Pancreas (tissue), 10 donors: Measurements from ENCODE around the gene SNRNP25. TPM values are rescaled to one million over a fixed set of nuclear protein-coding genes. Genes with fewer than 3 reads are reported as not detected.

Experiments
- ATAC-seq, 4 donors: fragments of 200-7000 bp; cut with Tn5 transposase; one replicate each; pipeline versions ENCODE4 v1.8.0 to v1.9.1; 2020; ENCODE audit warnings: mild to moderate bottlenecking in 4 of 4, moderate library complexity in 4 of 4
- DNase-seq, 6 donors: peaks; one replicate each; pipeline ENCODE4 v3.0.0-alpha.2; 2020
- FAIRE-seq: peaks from 2 replicates; lab custom pipeline; 2012; peaks lifted over from hg19 to GRCh38; lab: Jason Lieb, UNC
- H3K27ac ChIP-seq, 4 donors: fragments of 200-600 bp; sonication (generic); 1 replicate in 3 of 4; 2 replicates in 1 of 4; pipeline versions ENCODE4 v1.5.0 to v1.8.0; 2020
- H3K27me3 ChIP-seq, 4 donors: fragments of 200-600 bp; one replicate each; pipeline ENCODE4 v1.8.0; 2021
- H3K36me3 ChIP-seq, 3 donors: fragments of 200-600 bp; sonication (generic) in 1 of 3; one replicate each; pipeline versions ENCODE4 v1.5.0 to v1.8.0; 2020 to 2021
- H3K4me1 ChIP-seq, 3 donors: fragments of 200-600 bp; one replicate each; pipeline ENCODE4 v1.8.0; 2021
- H3K4me3 ChIP-seq, 4 donors: fragments of 200-600 bp; sonication (generic) in 2 of 4; one replicate each; pipeline versions ENCODE4 v1.5.0 to v1.8.0; 2020 to 2021
- H3K9me3 ChIP-seq, 4 donors: fragments of 200-600 bp; one replicate each; pipeline ENCODE4 v1.8.0; 2021
- WGBS, 2 donors: extraction: QIAGEN DNeasy Blood & Tissue Kit; methylation state at CpG; one replicate each; pipeline ENCODE4 v1.1.7; 2013; 5-methylcytosine and 5-hydroxymethylcytosine counted together
- intact Hi-C, 3 donors: fragments of 100-400 bp; cut with DNase I; formaldehyde crosslinking; loops; one replicate each; pipeline versions ENCODE4 v1.11.1 to v1.14.2; 2022
- polyA plus RNA-seq, 2 donors: library from polyadenylated mRNA; stranded (reverse); fragments of 200-250 nt; gene quantifications; one replicate each; pipeline ENCODE4 v1.2.3, GENCODE V29; 2013
- total RNA-seq, 6 donors: library from RNA; stranded (reverse); fragmentation: NEBNext Ultra II Directional in 4 of 6; extraction: Animal tissue kit (Norgen Biotek cat#: 25700) in 4 of 6; gene quantifications; one replicate each; pipeline versions ENCODE4 v1.2.1 to v1.2.4, GENCODE V29; 2021 to 2023
- TF ChIP-seq, protein P1 (sequence below), 4 donors: fragments of 200-600 bp; sonication (generic) in 3 of 4; IDR thresholded peaks; one replicate each; pipeline versions ENCODE4 v1.5.0 to v1.8.0; 2021; ENCODE audit warnings: antibody characterized with exemption in 4 of 4
- donor health status: healthy with polysubstance abuse.
- donor health status: DM: no; HTN: no; CAD: no; lungs with moderate emphysema.
- donor health status: DM: no; HTN: no; CAD: no.
- donor health status: control.
- donor health status: control.
- donor health status: Bipolar disorder and iron deficiency.
- donor health status: DM: yes; HTN: yes; CAD: no.
- donor health status: DM: no; HTN: no; CAD: no.
- donor health status: DM: no; HTN: no; CAD: no.
- donor health status: DM: yes; HTN: yes; CAD: no.

SNRNP25 gene
- total and polyA plus RNA-seq, 8 donors = 6.8 to 17.3 (median 8.6) TPM

DNA sequence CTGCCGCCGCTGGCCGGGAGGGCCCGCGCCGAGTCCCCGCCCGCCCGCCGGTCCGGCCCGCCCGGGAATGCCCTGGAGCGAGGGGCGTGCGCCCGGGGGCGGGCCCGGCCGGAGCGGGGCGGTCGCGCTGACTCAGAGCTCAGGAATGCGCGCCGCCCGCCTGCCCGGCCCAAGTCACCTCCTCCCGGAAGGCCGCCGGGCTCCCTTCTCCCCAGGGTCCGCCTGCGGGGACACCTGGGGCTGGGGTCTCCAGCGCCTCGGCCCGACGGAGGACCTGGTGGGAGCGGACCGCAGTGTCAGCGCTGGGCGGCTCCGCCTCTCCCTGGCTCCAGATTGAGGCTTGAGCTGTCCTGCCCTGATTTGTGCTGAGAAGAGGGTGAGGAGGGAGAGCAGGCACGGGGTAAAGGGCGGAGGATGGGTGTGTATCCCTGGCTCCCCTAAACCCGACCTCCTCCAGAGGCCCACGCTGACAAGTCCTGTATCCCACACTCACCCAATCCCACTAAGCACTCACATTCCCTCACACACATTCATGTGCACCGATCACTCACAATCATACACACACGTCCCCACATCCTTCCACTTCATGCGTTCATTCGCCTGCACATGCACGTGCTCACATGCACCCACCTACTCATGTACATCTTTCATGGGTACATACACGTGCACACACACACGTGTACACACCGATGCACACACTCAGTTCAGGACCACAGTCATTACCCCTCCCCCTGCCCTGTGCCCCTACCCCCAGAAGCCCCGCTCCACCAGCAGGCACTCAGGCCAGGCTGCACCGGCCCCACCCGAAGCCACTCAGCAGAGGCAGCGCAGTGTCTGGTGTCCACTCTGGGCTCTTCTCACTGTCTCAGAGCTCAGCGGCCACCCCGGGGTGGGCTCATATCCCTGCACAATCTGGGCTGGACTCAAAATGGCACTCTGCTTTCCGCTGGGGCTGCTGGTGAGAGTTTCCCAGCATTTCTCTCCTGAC lies 19.2 kb downstream of the SNRNP25 start, which contains the start of gene RHBDF1:
Gene RHBDF1 (minus strand): TSS at position 71 of the 988 bp plus-strand sequence. CDS start 7,616 bp downstream, outside the sequence.
- Histone ChIP-seq H3K4me3 (peak within 1 kb of the TSS; percentile 48 to 74 (median 56)), H3K27ac (peak within 1 kb of the TSS; percentile 73 to 78 (median 74)), H3K27me3 (no peaks in the 10 kb centered on the region), H3K36me3 (no peaks in the 10 kb centered on the region), H3K4me1 (peaks cover 12 to 26% (median 25%) of the 10 kb centered on the region in 3 donors), H3K9me3 (no peaks in the 10 kb centered on the region)
- 22 to 31% methylated on average over 48 to 62 of the region's 62 CpGs for WGBS, 2 donors
- FAIRE-seq (no peak), ATAC-seq (peak; percentile 68 to 80 (median 74)), DNase-seq (peak in 5 of 6 donors; percentile 54 to 85 (median 58))
- TF ChIP-seq, protein P1, sequence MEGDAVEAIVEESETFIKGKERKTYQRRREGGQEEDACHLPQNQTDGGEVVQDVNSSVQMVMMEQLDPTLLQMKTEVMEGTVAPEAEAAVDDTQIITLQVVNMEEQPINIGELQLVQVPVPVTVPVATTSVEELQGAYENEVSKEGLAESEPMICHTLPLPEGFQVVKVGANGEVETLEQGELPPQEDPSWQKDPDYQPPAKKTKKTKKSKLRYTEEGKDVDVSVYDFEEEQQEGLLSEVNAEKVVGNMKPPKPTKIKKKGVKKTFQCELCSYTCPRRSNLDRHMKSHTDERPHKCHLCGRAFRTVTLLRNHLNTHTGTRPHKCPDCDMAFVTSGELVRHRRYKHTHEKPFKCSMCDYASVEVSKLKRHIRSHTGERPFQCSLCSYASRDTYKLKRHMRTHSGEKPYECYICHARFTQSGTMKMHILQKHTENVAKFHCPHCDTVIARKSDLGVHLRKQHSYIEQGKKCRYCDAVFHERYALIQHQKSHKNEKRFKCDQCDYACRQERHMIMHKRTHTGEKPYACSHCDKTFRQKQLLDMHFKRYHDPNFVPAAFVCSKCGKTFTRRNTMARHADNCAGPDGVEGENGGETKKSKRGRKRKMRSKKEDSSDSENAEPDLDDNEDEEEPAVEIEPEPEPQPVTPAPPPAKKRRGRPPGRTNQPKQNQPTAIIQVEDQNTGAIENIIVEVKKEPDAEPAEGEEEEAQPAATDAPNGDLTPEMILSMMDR (IDR thresholded peaks at IDR 0.05) = no peak
- intact Hi-C loops = no loop called here

DNA sequence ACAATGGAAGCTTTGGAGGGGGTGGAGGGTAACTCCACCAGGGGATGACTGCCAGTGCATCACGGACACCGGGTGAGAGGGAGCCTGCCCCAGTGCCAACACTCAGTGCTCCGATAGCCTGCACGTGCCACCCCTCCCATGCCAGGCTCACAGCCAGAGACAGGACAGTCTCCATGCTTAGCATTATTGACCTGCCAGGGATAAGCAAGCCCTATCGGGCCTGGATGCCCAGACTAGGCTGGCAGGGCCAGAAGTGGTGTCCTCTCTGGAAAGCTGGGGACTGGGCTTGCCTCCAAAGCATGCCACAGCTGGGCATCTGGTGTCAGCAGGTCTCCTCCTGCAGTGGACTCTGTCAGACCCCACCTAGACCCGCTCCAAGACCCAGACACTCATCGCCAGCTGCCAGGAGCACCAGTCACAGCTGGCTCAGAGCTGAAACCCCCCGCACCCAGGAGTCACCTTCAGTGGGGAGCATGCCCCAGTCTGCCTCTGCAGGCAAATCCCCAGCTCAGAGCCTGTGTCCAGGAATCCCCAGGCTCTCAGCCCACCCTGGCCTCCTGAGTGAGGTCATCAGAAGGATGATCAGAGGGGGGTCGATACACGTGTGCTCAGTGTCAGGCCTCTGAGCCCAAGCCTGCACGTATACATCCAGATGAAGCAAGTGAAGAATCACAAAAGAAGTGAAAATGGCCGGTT lies 20.6 kb downstream of the SNRNP25 start:
- FAIRE-seq (no peak), DNase-seq (no peak), ATAC-seq (no peak)
- no peak overlapping the region for H3K27ac ChIP-seq
- no peak overlapping the region for H3K4me3 ChIP-seq
- no peaks in the 10 kb centered on the region for H3K36me3 ChIP-seq
- TF ChIP-seq, protein P1 (IDR thresholded peaks at IDR 0.05) = no peak
- H3K9me3 ChIP-seq = no peaks in the 10 kb centered on the region
- H3K27me3 ChIP-seq = no peaks in the 10 kb centered on the region
- intact Hi-C loops = no loop called here
- 67 to 68% methylated on average over 12 of the region's 12 CpGs for WGBS, 2 donors
- peaks cover 12 to 30% (median 26%) of the 10 kb centered on the region in 3 donors for H3K4me1 ChIP-seq

DNA sequence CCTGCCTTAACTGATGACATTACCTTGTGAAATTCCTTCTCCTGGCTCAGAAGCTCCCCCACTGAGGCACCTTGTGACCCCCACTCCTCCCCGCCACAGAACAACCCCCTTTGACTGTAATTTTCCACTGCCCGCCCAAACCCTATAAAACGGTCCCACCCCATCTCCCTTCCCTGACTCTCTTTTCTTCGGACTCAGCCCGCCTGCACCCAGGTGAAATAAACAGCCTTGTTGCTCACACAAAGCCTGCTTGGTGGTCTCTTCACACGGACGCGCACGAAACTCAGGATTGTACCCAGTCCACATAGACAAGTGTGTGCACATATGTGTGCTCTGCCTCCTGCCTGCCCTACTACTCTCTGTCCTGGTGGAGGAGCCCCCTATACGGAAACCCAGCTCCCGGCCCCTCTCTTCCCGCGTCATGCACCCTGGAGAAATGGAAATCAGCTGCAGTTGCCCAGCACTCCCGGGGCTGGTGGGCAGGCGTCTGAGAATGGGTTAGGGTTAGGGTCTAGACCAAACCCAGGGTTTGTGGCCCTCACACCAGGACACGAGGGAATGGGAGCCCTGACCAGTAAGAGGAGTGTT lies 21.2 kb downstream of the SNRNP25 start:
- FAIRE-seq = no peak
- 84 to 93% methylated on average over 16 of the region's 16 CpGs for WGBS, 2 donors

More for the DNA sequence above, 21.2 kb downstream of the SNRNP25 start:
- intact Hi-C loops = no loop called here
- Histone ChIP-seq H3K4me1 (peaks cover 12 to 30% (median 26%) of the 10 kb centered on the region in 3 donors), H3K27me3 (no peaks in the 10 kb centered on the region), H3K27ac (no peak overlapping the region), H3K36me3 (no peaks in the 10 kb centered on the region), H3K4me3 (no peak overlapping the region), H3K9me3 (no peaks in the 10 kb centered on the region)
- DNase-seq = no peak
- TF ChIP-seq, protein P1 (IDR thresholded peaks at IDR 0.05) = no peak
- no peak for ATAC-seq
